ENCODE measurements around the gene CYP46A1.

The CYP46A1 gene

DNA sequence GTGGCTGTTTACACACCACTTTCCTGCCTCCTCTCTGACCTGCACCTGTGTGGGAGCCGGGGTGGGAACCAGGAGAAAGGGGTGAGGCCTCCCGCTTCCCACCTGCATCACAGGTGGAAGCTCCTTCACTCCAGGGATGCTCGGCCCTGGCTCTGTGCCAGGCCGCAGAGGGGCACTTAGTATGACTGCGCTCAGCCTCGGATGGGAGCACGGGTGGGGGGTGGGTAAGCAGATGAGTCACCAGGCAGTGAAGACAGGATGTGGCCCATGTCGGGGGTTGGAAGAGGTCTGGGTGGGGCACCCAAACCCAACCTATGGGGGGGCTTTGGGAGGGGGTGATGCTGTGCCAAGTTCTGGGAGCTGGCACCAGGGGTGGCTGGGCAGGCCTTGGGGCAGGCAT lies 7.4 kb upstream of the CYP46A1 start:
- no peak overlapping the region for H3K9ac ChIP-seq (ENCODE audit: low read length)
- no peaks in the 10 kb centered on the region for H3K79me2 ChIP-seq (ENCODE audit: insufficient read depth, low read length)
- TF ChIP-seq, protein P1, sequence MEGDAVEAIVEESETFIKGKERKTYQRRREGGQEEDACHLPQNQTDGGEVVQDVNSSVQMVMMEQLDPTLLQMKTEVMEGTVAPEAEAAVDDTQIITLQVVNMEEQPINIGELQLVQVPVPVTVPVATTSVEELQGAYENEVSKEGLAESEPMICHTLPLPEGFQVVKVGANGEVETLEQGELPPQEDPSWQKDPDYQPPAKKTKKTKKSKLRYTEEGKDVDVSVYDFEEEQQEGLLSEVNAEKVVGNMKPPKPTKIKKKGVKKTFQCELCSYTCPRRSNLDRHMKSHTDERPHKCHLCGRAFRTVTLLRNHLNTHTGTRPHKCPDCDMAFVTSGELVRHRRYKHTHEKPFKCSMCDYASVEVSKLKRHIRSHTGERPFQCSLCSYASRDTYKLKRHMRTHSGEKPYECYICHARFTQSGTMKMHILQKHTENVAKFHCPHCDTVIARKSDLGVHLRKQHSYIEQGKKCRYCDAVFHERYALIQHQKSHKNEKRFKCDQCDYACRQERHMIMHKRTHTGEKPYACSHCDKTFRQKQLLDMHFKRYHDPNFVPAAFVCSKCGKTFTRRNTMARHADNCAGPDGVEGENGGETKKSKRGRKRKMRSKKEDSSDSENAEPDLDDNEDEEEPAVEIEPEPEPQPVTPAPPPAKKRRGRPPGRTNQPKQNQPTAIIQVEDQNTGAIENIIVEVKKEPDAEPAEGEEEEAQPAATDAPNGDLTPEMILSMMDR (IDR thresholded peaks at IDR 0.05; ENCODE audit: low read length), result no peak
- no peak for TF ChIP-seq EZH2 (IDR thresholded peaks at IDR 0.05; ENCODE audit: borderline replicate concordance, low read length)
- H3F3A ChIP-seq (ENCODE audit: insufficient read depth, low read length), result no peaks in the 10 kb centered on the region
- H3K9me3 ChIP-seq (ENCODE audit: low read length), result no peaks in the 10 kb centered on the region
- H3K27me3 ChIP-seq (ENCODE audit: insufficient read depth, low read length), result peaks cover 7% of the 10 kb centered on the region; the same call in 1 of the 2 replicates
- H3K4me1 ChIP-seq (ENCODE audit: insufficient read depth, low read length, severe bottlenecking), result no peaks in the 10 kb centered on the region
- H3K9me2 ChIP-seq (ENCODE audit: low read depth, low read length), result no peaks in the 10 kb centered on the region
- no peaks in the 10 kb centered on the region; the same call in 1 of the 2 replicates for H3K36me3 ChIP-seq (ENCODE audit: insufficient read depth, low read length)
- no peak overlapping the region for H3K4me2 ChIP-seq (ENCODE audit: low read length)
- no peaks in the 10 kb centered on the region for H4K20me1 ChIP-seq (ENCODE audit: insufficient read depth, low read length)
- H2AFZ ChIP-seq (ENCODE audit: low read length), result no peak overlapping the region
- H3K27ac ChIP-seq (ENCODE audit: low read depth, low read length, poor library complexity, severe bottlenecking), result no peak overlapping the region
- H3K4me3 ChIP-seq (ENCODE audit: low read depth, low read length, poor library complexity, severe bottlenecking), result no peak overlapping the region

DNA sequence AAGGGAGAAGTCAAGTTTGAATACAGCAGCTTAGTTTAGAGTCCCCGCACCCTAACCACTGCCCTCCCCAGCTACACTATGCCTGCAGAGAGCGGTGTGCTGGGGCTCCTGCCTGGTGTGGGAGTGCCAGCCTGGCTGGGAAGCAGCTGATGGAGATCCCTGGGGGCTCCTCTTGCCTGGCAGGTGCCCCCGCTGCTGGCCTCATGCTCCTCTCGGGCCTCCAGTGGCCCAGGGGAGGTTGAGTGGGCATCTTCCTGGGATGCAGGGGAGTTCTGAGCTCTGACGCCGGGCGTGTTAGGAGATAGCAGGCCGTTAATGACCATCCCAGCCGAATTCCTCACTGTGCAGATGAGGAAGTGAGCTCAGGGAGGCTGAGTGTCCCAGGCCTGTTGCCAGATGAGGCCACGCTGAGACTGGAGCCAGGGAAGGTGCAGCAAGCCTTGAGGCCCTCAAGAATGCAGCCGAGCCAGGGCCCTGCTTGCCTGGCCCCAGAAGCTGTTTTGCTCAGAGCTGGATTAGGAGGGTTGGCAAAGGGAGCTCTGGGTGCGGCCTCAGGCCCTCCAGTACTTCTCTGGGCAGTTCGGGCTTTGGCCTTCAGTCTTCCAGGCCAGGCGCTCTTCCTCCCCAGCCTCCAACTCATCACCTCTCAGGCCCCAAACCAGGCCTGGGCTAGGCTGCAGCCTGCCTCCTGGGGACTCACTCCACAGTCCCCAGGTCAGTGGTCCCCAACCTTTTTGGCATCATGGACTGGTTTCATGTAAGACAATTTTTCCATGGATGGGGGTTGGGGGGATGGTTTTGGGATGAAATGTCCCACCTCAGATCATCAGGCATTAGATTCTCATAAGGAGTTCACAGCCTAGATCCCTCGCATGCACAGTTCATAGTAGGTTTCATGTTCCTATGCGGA lies 6.6 kb upstream of the CYP46A1 start:
- H3K9me2 ChIP-seq (ENCODE audit: low read depth, low read length), result no peaks in the 10 kb centered on the region
- peaks cover 7% of the 10 kb centered on the region; the same call in 1 of the 2 replicates for H3K27me3 ChIP-seq (ENCODE audit: insufficient read depth, low read length)
- H3K79me2 ChIP-seq (ENCODE audit: insufficient read depth, low read length), result no peaks in the 10 kb centered on the region
- H3K4me3 ChIP-seq (ENCODE audit: low read depth, low read length, poor library complexity, severe bottlenecking), result no peak overlapping the region
- TF ChIP-seq EZH2 (IDR thresholded peaks at IDR 0.05; ENCODE audit: borderline replicate concordance, low read length), result no peak
- H3K4me1 ChIP-seq (ENCODE audit: insufficient read depth, low read length, severe bottlenecking), result no peaks in the 10 kb centered on the region
- H3F3A ChIP-seq (ENCODE audit: insufficient read depth, low read length), result no peaks in the 10 kb centered on the region
- H3K9ac ChIP-seq (ENCODE audit: low read length), result no peak overlapping the region
- H3K4me2 ChIP-seq (ENCODE audit: low read length), result no peak overlapping the region
- H4K20me1 ChIP-seq (ENCODE audit: insufficient read depth, low read length), result no peaks in the 10 kb centered on the region
- H2AFZ ChIP-seq (ENCODE audit: low read length), result no peak overlapping the region
- H3K27ac ChIP-seq (ENCODE audit: low read depth, low read length, poor library complexity, severe bottlenecking), result no peak overlapping the region
- H3K36me3 ChIP-seq (ENCODE audit: insufficient read depth, low read length), result no peaks in the 10 kb centered on the region; the same call in 1 of the 2 replicates
- H3K9me3 ChIP-seq (ENCODE audit: low read length), result no peaks in the 10 kb centered on the region

DNA sequence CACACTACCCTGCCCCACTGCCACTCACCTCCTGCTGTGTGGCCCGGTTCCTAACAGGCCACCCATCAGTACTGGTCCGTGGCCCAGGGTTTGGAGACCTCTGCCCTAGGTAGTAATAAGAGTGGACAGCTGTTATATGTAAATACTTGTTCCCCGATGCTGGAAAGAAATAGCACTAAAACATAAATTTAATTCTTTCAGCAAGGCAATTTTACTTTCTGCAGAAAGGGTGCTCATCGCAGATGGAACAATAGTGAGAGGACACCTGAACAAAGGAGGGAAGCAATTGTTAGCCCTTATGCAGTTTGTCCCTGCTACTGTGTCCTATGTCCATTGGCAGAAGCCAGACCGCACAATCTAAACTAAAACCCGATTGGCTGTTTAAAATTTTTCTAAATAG lies 5.9 kb upstream of the CYP46A1 start:
- Histone ChIP-seq H3K36me3 (ENCODE audit: insufficient read depth, low read length) (no peaks in the 10 kb centered on the region; the same call in 1 of the 2 replicates), H3F3A (ENCODE audit: insufficient read depth, low read length) (no peaks in the 10 kb centered on the region), H3K4me1 (ENCODE audit: insufficient read depth, low read length, severe bottlenecking) (peaks cover 5% of the 10 kb centered on the region), H3K4me3 (ENCODE audit: low read depth, low read length, poor library complexity, severe bottlenecking) (no peak overlapping the region), H3K4me2 (ENCODE audit: low read length) (no peak overlapping the region), H3K79me2 (ENCODE audit: insufficient read depth, low read length) (no peaks in the 10 kb centered on the region), H3K27me3 (ENCODE audit: insufficient read depth, low read length) (peaks cover 7% of the 10 kb centered on the region; the same call in 1 of the 2 replicates), H4K20me1 (ENCODE audit: insufficient read depth, low read length) (no peaks in the 10 kb centered on the region), H3K9ac (ENCODE audit: low read length) (no peak overlapping the region), H3K9me3 (ENCODE audit: low read length) (no peaks in the 10 kb centered on the region), H3K27ac (ENCODE audit: low read depth, low read length, poor library complexity, severe bottlenecking) (no peak overlapping the region), H3K9me2 (ENCODE audit: low read depth, low read length) (no peaks in the 10 kb centered on the region), H2AFZ (ENCODE audit: low read length) (no peak overlapping the region)
- TF ChIP-seq EZH2 (IDR thresholded peaks at IDR 0.05; ENCODE audit: borderline replicate concordance, low read length), result no peak
- TF ChIP-seq, protein P1 (IDR thresholded peaks at IDR 0.05; ENCODE audit: low read length), result no peak
